ENCODE data around the gene NEUROG1. TPM values are rescaled to one million over a fixed set of nuclear protein-coding genes. Genes with fewer than 3 reads are reported as not detected.

NEUROG1 gene
- total RNA-seq, 4 donors from 2014 or later = not detected

GRCh38 chr5:135526924-135527323 is 8.8 kb downstream of the NEUROG1 start:
- Histone ChIP-seq H3K4me3 (no peak overlapping the region), H3K9me3 (no peaks in the 10 kb centered on the region), H3K4me1 (no peaks in the 10 kb centered on the region), H3K27me3 (peaks cover 0 to 3% of the 10 kb centered on the region in 2 donors), H3K27ac (no peak overlapping the region), H3K36me3 (no peaks in the 10 kb centered on the region)
- TF ChIP-seq CTCF (IDR thresholded peaks at IDR 0.05) = no peak
- TF ChIP-seq POLR2A (IDR thresholded peaks at IDR 0.05) = no peak
- no peak for DNase-seq
- intact Hi-C loops (cut with DNase I; ENCODE audit: low total_unique reads) = no loop called here

GRCh38 chr5:135521964-135522363 is 13.8 kb downstream of the NEUROG1 start:
- Histone ChIP-seq H3K27me3 (no peaks in the 10 kb centered on the region), H3K9me3 (no peaks in the 10 kb centered on the region), H3K27ac (no peak overlapping the region), H3K4me3 (no peak overlapping the region), H3K4me1 (no peaks in the 10 kb centered on the region), H3K36me3 (no peaks in the 10 kb centered on the region)
- TF ChIP-seq CTCF (IDR thresholded peaks at IDR 0.05) = no peak
- TF ChIP-seq POLR2A (IDR thresholded peaks at IDR 0.05) = no peak
- intact Hi-C loops (cut with DNase I; ENCODE audit: low total_unique reads) = no loop called here
- DNase-seq = no peak

GRCh38 chr5:135517631-135518030 is 18.1 kb downstream of the NEUROG1 start:
- intact Hi-C loops (cut with DNase I; ENCODE audit: low total_unique reads) = no loop called here
- no peak for DNase-seq
- H3K4me3 ChIP-seq = no peak overlapping the region
- no peaks in the 10 kb centered on the region for H3K36me3 ChIP-seq
- TF ChIP-seq CTCF (IDR thresholded peaks at IDR 0.05) (no peak), POLR2A (IDR thresholded peaks at IDR 0.05) (no peak)
- no peaks in the 10 kb centered on the region for H3K27me3 ChIP-seq
- H3K9me3 ChIP-seq = no peaks in the 10 kb centered on the region
- H3K4me1 ChIP-seq = no peaks in the 10 kb centered on the region
- H3K27ac ChIP-seq = no peak overlapping the region

GRCh38 chr5:135514116-135514515 is 21.6 kb downstream of the NEUROG1 start:
- TF ChIP-seq POLR2A (IDR thresholded peaks at IDR 0.05) (no peak), CTCF (IDR thresholded peaks at IDR 0.05) (no peak)
- Histone ChIP-seq H3K27ac (no peak overlapping the region), H3K36me3 (no peaks in the 10 kb centered on the region), H3K9me3 (no peaks in the 10 kb centered on the region), H3K27me3 (no peaks in the 10 kb centered on the region), H3K4me1 (no peaks in the 10 kb centered on the region), H3K4me3 (no peak overlapping the region)
- no peak for DNase-seq
- intact Hi-C loops (cut with DNase I; ENCODE audit: low total_unique reads) = no loop called here

- H3K9me3 ChIP-seq = no peaks in the 10 kb centered on the region
- H3K4me1 ChIP-seq = no peaks in the 10 kb centered on the region
- no peak overlapping the region for H3K27ac ChIP-seq
- H3K36me3 ChIP-seq = no peaks in the 10 kb centered on the region
- DNase-seq = no peak
- no peak overlapping the region for H3K4me3 ChIP-seq
- TF ChIP-seq CTCF (IDR thresholded peaks at IDR 0.05) (no peak), POLR2A (IDR thresholded peaks at IDR 0.05) (no peak)
- no peaks in the 10 kb centered on the region for H3K27me3 ChIP-seq
- intact Hi-C loops (cut with DNase I; ENCODE audit: low total_unique reads) = no loop called here
Observed at GRCh38 chr5:135511761-135512575, 23.8 kb downstream of the NEUROG1 start.
